Neural cell (in vitro differentiated cells): ENCODE measurements around the gene ZNF366. TPM values are rescaled to one million over a fixed set of nuclear protein-coding genes. Genes with fewer than 3 reads are reported as not detected.

Source experiments
- H2AFZ ChIP-seq: fragments of 200-600, 300-800 bp; sonication (generic), shearing (Covaris generic); 2 replicates; pipeline ENCODE4 v1.6.0; 2014; ENCODE audit warnings: low read depth, mild to moderate bottlenecking, antibody characterized with exemption, low read length, moderate library complexity
- H3F3A ChIP-seq: fragments of 200-600 bp; shearing (Covaris generic); 2 replicates; pipeline ENCODE4 v1.6.1; 2016; ENCODE audit warnings: mild to moderate bottlenecking, moderate library complexity, mixed read lengths, antibody characterized with exemption, low read length; ENCODE audit not compliant: insufficient read depth, poor library complexity, severe bottlenecking
- H3K27ac ChIP-seq: fragments of 200-600, 300-800 bp; sonication (generic), shearing (Covaris generic); 2 replicates; pipeline ENCODE4 v1.5.1; 2014; ENCODE audit warnings: mild to moderate bottlenecking, low read length, moderate library complexity
- H3K27me3 ChIP-seq: fragments of 300-800, 200-600 bp; sonication (generic), shearing (Covaris generic); 2 replicates; pipeline ENCODE4 v1.6.0; 2014; ENCODE audit warnings: mild to moderate bottlenecking, low read depth, low read length, moderate library complexity; ENCODE audit not compliant: insufficient read depth
- H3K36me3 ChIP-seq: fragments of 300-800, 200-600 bp; sonication (generic), shearing (Covaris generic); 2 replicates; pipeline ENCODE4 v1.5.1; 2014; ENCODE audit warnings: mild to moderate bottlenecking, antibody characterized with exemption, low read length, moderate library complexity; ENCODE audit not compliant: insufficient read depth
- H3K4me2 ChIP-seq: fragments of 300-800, 200-600 bp; sonication (generic), shearing (Covaris generic); 2 replicates; pipeline ENCODE4 v1.6.0; 2014; ENCODE audit warnings: mild to moderate bottlenecking, low read length
- H3K4me3 ChIP-seq: fragments of 300-800, 200-600 bp; sonication (generic), shearing (Covaris generic); 2 replicates; pipeline ENCODE4 v1.5.1; 2014; ENCODE audit warnings: mild to moderate bottlenecking, low read length, moderate library complexity
- H3K79me2 ChIP-seq: fragments of 200-600 bp; shearing (Covaris generic); replicated peaks from 2 replicates; pipeline ENCODE4 v1.6.0; 2014; ENCODE audit warnings: mild to moderate bottlenecking, low read length, moderate library complexity; ENCODE audit not compliant: insufficient read depth
- H3K9ac ChIP-seq: fragments of 300-800, 200-600 bp; sonication (generic), shearing (Covaris generic); 2 replicates; pipeline ENCODE4 v1.6.1; 2016; ENCODE audit warnings: mild to moderate bottlenecking, low read length, mixed read lengths
- H3K9me2 ChIP-seq: fragments of 200-600 bp; shearing (Covaris generic); 2 replicates; pipeline ENCODE4 v1.6.1; 2016; ENCODE audit warnings: mild to moderate bottlenecking, low read length, mixed read lengths; ENCODE audit not compliant: insufficient read depth
- H3K9me3 ChIP-seq: fragments of 200-600, 300-800 bp; sonication (generic), shearing (Covaris generic); 2 replicates; pipeline ENCODE4 v1.6.1; 2016; ENCODE audit warnings: mild to moderate bottlenecking, mixed run types, low read length, moderate library complexity, mixed read lengths
- H4K20me1 ChIP-seq: fragments of 200-600 bp; shearing (Covaris generic); 2 replicates; pipeline ENCODE4 v1.6.1; 2016; ENCODE audit warnings: mild to moderate bottlenecking, mixed run types; ENCODE audit not compliant: insufficient read depth
- CTCF ChIP-seq: fragments of 450-650 bp; IDR thresholded peaks from 2 replicates; pipeline ENCODE4 v1.5.1; 2014; ENCODE audit warnings: antibody characterized with exemption, mild to moderate bottlenecking, moderate library complexity; ENCODE audit not compliant: poor library complexity, severe bottlenecking
- EP300 ChIP-seq: fragments of 450-650 bp; conservative IDR thresholded peaks from 2 replicates; pipeline ENCODE4 v1.6.1; 2014; ENCODE audit warnings: antibody characterized with exemption, mild to moderate bottlenecking, moderate library complexity; ENCODE audit not compliant: poor library complexity, severe bottlenecking
- EZH2 ChIP-seq: fragments of 200-600, 300-800 bp; shearing (Covaris generic), sonication (generic); IDR thresholded peaks from 2 replicates; pipeline ENCODE4 v1.6.1; 2014; ENCODE audit warnings: antibody characterized with exemption, low read length, borderline replicate concordance, mild to moderate bottlenecking; ENCODE audit not compliant: insufficient read depth, poor library complexity, severe bottlenecking
- MXI1 ChIP-seq: fragments of 450-650 bp; conservative IDR thresholded peaks from 2 replicates; pipeline ENCODE4 v1.6.1; 2014; ENCODE audit warnings: antibody characterized with exemption, mild to moderate bottlenecking; ENCODE audit not compliant: poor library complexity, severe bottlenecking
- POLR2AphosphoS5 ChIP-seq: IDR thresholded peaks from 2 replicates; pipeline ENCODE4 v1.6.1; 2012
- RAD21 ChIP-seq: fragments of 450-650 bp; conservative IDR thresholded peaks from 2 replicates; pipeline ENCODE4 v1.6.1; 2014; ENCODE audit warnings: antibody characterized with exemption, mild to moderate bottlenecking, moderate library complexity
- REST ChIP-seq: IDR thresholded peaks from 2 replicates; pipeline ENCODE4 v1.6.1; 2012; ENCODE audit warnings: borderline replicate concordance
- SMC3 ChIP-seq: fragments of 450-650 bp; conservative IDR thresholded peaks from 2 replicates; pipeline ENCODE4 v1.6.1; 2014; ENCODE audit warnings: antibody characterized with exemption, mild to moderate bottlenecking, moderate library complexity; ENCODE audit not compliant: poor library complexity
- TAF1 ChIP-seq: IDR thresholded peaks from 2 replicates; pipeline ENCODE4 v1.6.1; 2012; ENCODE audit warnings: low read depth
- polyA plus RNA-seq: library from polyadenylated mRNA; depleted of rRNA; stranded (reverse); fragments of >200 nt; gene quantifications from 2 replicates; pipeline ENCODE4 v1.2.3, GENCODE V29; 2014

Gene ZNF366
- polyA plus RNA-seq, 1 donor from 2014 or later: not detected

GRCh38 chr5:72505539-72506157, 1.6 kb downstream of the ZNF366 start:
- Histone ChIP-seq H3K9me2 (no peaks in the 10 kb centered on the region), H2AFZ (no peak overlapping the region), H3K27ac (no peak overlapping the region), H3K4me2 (no peak overlapping the region), H3K36me3 (no peaks in the 10 kb centered on the region), H3F3A (no peaks in the 10 kb centered on the region), H3K9me3 (no peaks in the 10 kb centered on the region), H3K27me3 (no peaks in the 10 kb centered on the region), H4K20me1 (no peaks in the 10 kb centered on the region), H3K9ac (no peak overlapping the region), H3K4me3 (no peak overlapping the region), H3K79me2 (no peaks in the 10 kb centered on the region)
- TF ChIP-seq EP300: no peak
- no peak for TF ChIP-seq REST
- TF ChIP-seq POLR2AphosphoS5: no peak
- TF ChIP-seq RAD21: no peak
- TF ChIP-seq SMC3: no peak
- TF ChIP-seq CTCF: no peak
- TF ChIP-seq EZH2: no peak
- no peak for TF ChIP-seq TAF1
- no peak for TF ChIP-seq MXI1

GRCh38 chr5:72505016-72505415, 2.2 kb downstream of the ZNF366 start:
- H3K4me3 ChIP-seq: no peak overlapping the region
- H2AFZ ChIP-seq: no peak overlapping the region

More at GRCh38 chr5:72505016-72505415, 2.2 kb downstream of the ZNF366 start:
- H3K9me3 ChIP-seq: no peaks in the 10 kb centered on the region
- no peaks in the 10 kb centered on the region for H3K36me3 ChIP-seq
- H3K79me2 ChIP-seq: no peaks in the 10 kb centered on the region
- TF ChIP-seq REST: no peak
- no peak for TF ChIP-seq POLR2AphosphoS5
- no peak for TF ChIP-seq MXI1
- TF ChIP-seq CTCF: no peak
- TF ChIP-seq TAF1: no peak
- no peak for TF ChIP-seq EZH2
- no peaks in the 10 kb centered on the region for H3K9me2 ChIP-seq
- no peak overlapping the region for H3K27ac ChIP-seq
- H3F3A ChIP-seq: no peaks in the 10 kb centered on the region
- no peak overlapping the region for H3K4me2 ChIP-seq
- no peaks in the 10 kb centered on the region for H4K20me1 ChIP-seq
- H3K9ac ChIP-seq: no peak overlapping the region
- no peaks in the 10 kb centered on the region for H3K27me3 ChIP-seq
